Upper lobe of left lung (tissue), 6 donors: ENCODE measurements around the gene LGI2. TPM values are rescaled to one million over a fixed set of nuclear protein-coding genes. Genes with fewer than 3 reads are reported as not detected.

Experiments used
- ATAC-seq, 2 donors: fragments of 200-7000 bp; cut with Tn5 transposase; one replicate each; pipeline ENCODE4 v1.9.1; 2022; ENCODE audit warnings: mild to moderate bottlenecking in 2 of 2, moderate library complexity in 2 of 2; ENCODE audit not compliant: low FRiP score in 2 of 2
- DNase-seq, 2 donors: peaks; one replicate each; pipeline ENCODE4 v3.0.0-alpha.2; 2019 to 2020
- H3K27ac ChIP-seq, 4 donors: fragments of 200-600 bp; sonication (generic); one replicate each; pipeline ENCODE4 v1.5.1; 2016 to 2019
- H3K27me3 ChIP-seq, 4 donors: fragments of 200-600 bp; sonication (generic); one replicate each; pipeline ENCODE4 v1.5.1; 2017 to 2019
- H3K36me3 ChIP-seq, 4 donors: fragments of 200-600 bp; sonication (generic); one replicate each; pipeline ENCODE4 v1.5.1; 2016 to 2019
- H3K4me1 ChIP-seq, 4 donors: fragments of 200-600 bp; sonication (generic); one replicate each; pipeline ENCODE4 v1.5.1; 2018 to 2019
- H3K4me3 ChIP-seq, 4 donors: fragments of 200-600 bp; sonication (generic); one replicate each; pipeline ENCODE4 v1.5.1; 2017 to 2019; ENCODE audit warnings: mild to moderate bottlenecking in 2 of 4, moderate library complexity in 1 of 4
- H3K9me3 ChIP-seq, 4 donors: fragments of 200-600 bp; sonication (generic); one replicate each; pipeline ENCODE4 v1.5.1; 2018 to 2019
- CTCF ChIP-seq, 6 experiments: fragments of 450-650 bp in 4 of 6; fragments of 200-600 bp in 2 of 6; sonication (generic) in 2 of 6; IDR thresholded peaks; one replicate each; pipeline ENCODE4 v1.5.1; 2016 to 2019; ENCODE audit warnings: antibody characterized with exemption in 6 of 6
- EP300 ChIP-seq, 4 donors: sonication (generic); formaldehyde crosslinking; IDR thresholded peaks; one replicate each; pipeline ENCODE4 v1.5.1; 2017; ENCODE audit warnings: antibody characterized with exemption in 4 of 4, control low read depth in 2 of 4
- POLR2A ChIP-seq, 4 donors: fragments of 450-650 bp; IDR thresholded peaks; one replicate each; pipeline ENCODE4 v1.5.1; 2016 to 2017; ENCODE audit warnings: antibody characterized with exemption in 4 of 4, mild to moderate bottlenecking in 2 of 4
- POLR2AphosphoS5 ChIP-seq, 2 donors: sonication (generic); formaldehyde crosslinking; IDR thresholded peaks; one replicate each; pipeline ENCODE4 v1.5.1; 2017; ENCODE audit warnings: antibody characterized with exemption in 2 of 2
- WGBS, 2 donors: methylation state at CpG; one replicate each; pipeline ENCODE4 v1.1.5; 2017 to 2018; 5-methylcytosine and 5-hydroxymethylcytosine counted together
- total RNA-seq, 6 donors: library from RNA; depleted of rRNA in 4 of 6; stranded (reverse); fragments of >200 nt in 4 of 6; gene quantifications; one replicate each; pipeline versions ENCODE4 v1.1.0 to v1.2.1, GENCODE V29; 2016 to 2021
- donor health status: DM: no; HTN: no; CAD: no; lungs with moderate emphysema.
- donor health status: DM: no; HTN: yes; CAD: no; lungs with severe emphysema.

The LGI2 gene
- total RNA-seq, 6 donors from 2014 or later, result 0.44 to 1.3 (median 0.80) TPM; not detected in 1

- Histone ChIP-seq H3K27ac (no peak overlapping the region), H3K27me3 (no peaks in the 10 kb centered on the region), H3K4me3 (no peak overlapping the region), H3K9me3 (no peaks in the 10 kb centered on the region), H3K36me3 (no peaks in the 10 kb centered on the region), H3K4me1 (no peaks in the 10 kb centered on the region)
- ATAC-seq, result no peak
- 93 to 97% methylated on average over 5 of the region's 5 CpGs for WGBS, 2 donors
- no peak for TF ChIP-seq POLR2A (IDR thresholded peaks at IDR 0.05)
- TF ChIP-seq CTCF (IDR thresholded peaks at IDR 0.05), result no peak
- TF ChIP-seq POLR2AphosphoS5 (IDR thresholded peaks at IDR 0.05), result no peak
- no peak for TF ChIP-seq EP300 (IDR thresholded peaks at IDR 0.05)
- DNase-seq, result no peak
Measured at GRCh38 chr4:25050370-25051078, 19.8 kb upstream of the LGI2 start.

- Histone ChIP-seq H3K27ac (no peak overlapping the region), H3K27me3 (no peaks in the 10 kb centered on the region), H3K4me3 (no peak overlapping the region), H3K36me3 (no peaks in the 10 kb centered on the region), H3K9me3 (no peaks in the 10 kb centered on the region), H3K4me1 (no peaks in the 10 kb centered on the region)
- DNase-seq (peak in 1 of 2 donors; percentile 61), ATAC-seq (peak in 1 of 2 donors; percentile 60)
- 68 to 75% methylated on average over 3 to 5 of the region's 5 CpGs for WGBS, 2 donors
- TF ChIP-seq EP300 (IDR thresholded peaks at IDR 0.05) (peak in 2 of 4 donors; percentile 47 to 88), POLR2A (IDR thresholded peaks at IDR 0.05) (no peak)
Measured at GRCh38 chr4:25043548-25043947, 12.8 kb upstream of the LGI2 start.

GRCh38 chr4:25033526-25033925 is 2.8 kb upstream of the LGI2 start:
- H3K4me3 ChIP-seq, result no peak overlapping the region
- ATAC-seq (no peak), DNase-seq (no peak)
- TF ChIP-seq POLR2A (IDR thresholded peaks at IDR 0.05), result no peak
- TF ChIP-seq POLR2AphosphoS5 (IDR thresholded peaks at IDR 0.05), result no peak
- no peak for TF ChIP-seq EP300 (IDR thresholded peaks at IDR 0.05)
- no peak for TF ChIP-seq CTCF (IDR thresholded peaks at IDR 0.05)
- H3K36me3 ChIP-seq, result no peaks in the 10 kb centered on the region
- H3K4me1 ChIP-seq, result peaks cover 14 to 19% (median 16%) of the 10 kb centered on the region in 4 donors
- WGBS, 2 donors, result 77 to 80% methylated on average over 4 of the region's 4 CpGs
- H3K9me3 ChIP-seq, result no peaks in the 10 kb centered on the region
- H3K27me3 ChIP-seq, result peaks cover 0 to 18% (median 9%) of the 10 kb centered on the region in 4 donors
- no peak overlapping the region for H3K27ac ChIP-seq

- 93% methylated on average over 2 of the region's 2 CpGs for WGBS, 2 donors
- Histone ChIP-seq H3K4me1 (peaks cover 14 to 19% (median 16%) of the 10 kb centered on the region in 4 donors), H3K36me3 (no peaks in the 10 kb centered on the region), H3K4me3 (no peak overlapping the region), H3K9me3 (no peaks in the 10 kb centered on the region), H3K27ac (no peak overlapping the region), H3K27me3 (peaks cover 0 to 18% (median 9%) of the 10 kb centered on the region in 4 donors)
- ATAC-seq (no peak), DNase-seq (no peak)
- no peak for TF ChIP-seq POLR2A (IDR thresholded peaks at IDR 0.05)
- TF ChIP-seq CTCF (IDR thresholded peaks at IDR 0.05), result peak in 1 of 6 experiments; percentile 7
Measured at GRCh38 chr4:25032126-25032525, 1.4 kb upstream of the LGI2 start.

- Histone ChIP-seq H3K27ac (peak overlapping the region in 1 of 4 donors; percentile 35), H3K9me3 (no peaks in the 10 kb centered on the region), H3K4me1 (peaks cover 14 to 19% (median 16%) of the 10 kb centered on the region in 4 donors), H3K36me3 (no peaks in the 10 kb centered on the region), H3K4me3 (peak overlapping the region in 3 of 4 donors; percentile 47 to 55 (median 47)), H3K27me3 (peaks cover 0 to 18% (median 9%) of the 10 kb centered on the region in 4 donors)
- TF ChIP-seq POLR2AphosphoS5 (IDR thresholded peaks at IDR 0.05) (no peak), CTCF (IDR thresholded peaks at IDR 0.05) (no peak), EP300 (IDR thresholded peaks at IDR 0.05) (no peak), POLR2A (IDR thresholded peaks at IDR 0.05) (no peak)
- ATAC-seq (peak in 1 of 2 donors; percentile 30), DNase-seq (peak in 1 of 2 donors; percentile 68)
- 6 to 10% methylated on average over 10 to 22 of the region's 26 CpGs for WGBS, 2 donors
Measured at GRCh38 chr4:25031077-25031621, 403 bp upstream of the LGI2 start.
